Caco-2 (cell line): ENCODE results near the gene ANAPC2. TPM values are rescaled to one million over a fixed set of nuclear protein-coding genes. Genes with fewer than 3 reads are reported as not detected.
A peak's percentile ranks its signal among the peaks of the same experiment; 100 is the strongest.

Source experiments
- BruUV-seq: library from RNA; stranded (reverse); fragments of 400-500 nt; replicated peaks from 2 replicates; lab custom pipeline; 2021; lab: Mats Ljungman, UMichigan
- CTCF ChIA-PET: fragments of 300-600 bp; sonication (Branson Sonifier 250); formaldehyde crosslinking; loops from one replicate; lab custom pipeline; 2022; ENCODE audit warnings: antibody characterized with exemption; lab: Charles Lee
- POLR2A ChIA-PET: fragments of 300-600 bp; sonication (Branson Sonifier 250); formaldehyde crosslinking; loops from one replicate; lab custom pipeline; 2022; ENCODE audit warnings: antibody characterized with exemption; lab: Charles Lee
- DNase-seq, 2 experiments: peaks; one replicate each; pipeline versions ENCODE4 v3.0.0 to v3.0.0-alpha.2; 2020 to 2022
- H3K27me3 ChIP-seq: replicated peaks from 2 replicates; pipeline ENCODE4 v1.6.0; 2011; ENCODE audit warnings: low read length; ENCODE audit not compliant: control insufficient read depth, insufficient read depth
- H3K36me3 ChIP-seq: 2 replicates; pipeline ENCODE4 v1.5.1; 2011; ENCODE audit warnings: low read length; ENCODE audit not compliant: control insufficient read depth, insufficient read depth
- H3K4me1 ChIP-seq: fragments of 250-450 bp; sonication (Bioruptor Pico); 2 replicates; pipeline ENCODE4 v1.5.1; 2020; ENCODE audit warnings: mild to moderate bottlenecking
- H3K4me3 ChIP-seq: 2 replicates; pipeline ENCODE4 v1.5.1; 2011; ENCODE audit warnings: low read depth, mild to moderate bottlenecking, control low read depth, low read length
- H3K9me3 ChIP-seq: fragments of 250-450 bp; sonication (Bioruptor Pico); 2 replicates; pipeline ENCODE4 v1.5.1; 2020; ENCODE audit warnings: mild to moderate bottlenecking, moderate library complexity
- H3K27ac Mint-ChIP-seq: one replicate; pipeline ENCODE4 v1.8.0; 2022; ENCODE audit warnings: mixed read lengths; ENCODE audit not compliant: unreplicated experiment
- H3K27me3 Mint-ChIP-seq: one replicate; pipeline ENCODE4 v1.8.0; 2022; ENCODE audit warnings: mixed read lengths; ENCODE audit not compliant: insufficient read depth, unreplicated experiment
- H3K36me3 Mint-ChIP-seq: one replicate; pipeline ENCODE4 v1.8.0; 2022; ENCODE audit warnings: mild to moderate bottlenecking, mixed read lengths; ENCODE audit not compliant: insufficient read depth, unreplicated experiment
- H3K4me1 Mint-ChIP-seq: one replicate; pipeline ENCODE4 v1.8.0; 2022; ENCODE audit warnings: low read depth, mixed read lengths; ENCODE audit not compliant: unreplicated experiment
- H3K4me3 Mint-ChIP-seq: one replicate; pipeline ENCODE4 v1.8.0; 2022; ENCODE audit warnings: mild to moderate bottlenecking, moderate library complexity, mixed read lengths; ENCODE audit not compliant: unreplicated experiment
- H3K9me3 Mint-ChIP-seq: one replicate; pipeline ENCODE4 v1.8.0; 2022; ENCODE audit warnings: mixed read lengths; ENCODE audit not compliant: unreplicated experiment
- intact Hi-C: fragments of 100-400 bp; cut with micrococcal nuclease; formaldehyde crosslinking; loops from one replicate; pipeline ENCODE4 v1.10.0; 2022; ENCODE audit not compliant: unreplicated experiment
- total RNA-seq: library from RNA; stranded (reverse); gene quantifications from 2 replicates; pipeline ENCODE4 v1.2.3, GENCODE V29; 2022
- TF ChIP-seq, protein P1 (sequence below), 2 experiments: fragments of 200-600 bp in 1 of 2; IDR thresholded peaks; 1 replicate in 1 of 2; 2 replicates in 1 of 2; pipeline versions ENCODE4 v1.5.1 to v1.8.0; 2011 to 2022; ENCODE audit warnings: antibody characterized with exemption in 1 of 2, control low read depth in 1 of 2, inconsistent platforms in 1 of 2, low read depth in 1 of 2, low read length in 1 of 2, mild to moderate bottlenecking in 1 of 2, moderate library complexity in 1 of 2; ENCODE audit not compliant: insufficient read depth in 1 of 2, severe bottlenecking in 1 of 2, unreplicated experiment in 1 of 2

ANAPC2 gene
- total RNA-seq, 1 experiment from 2014 or later = 67.5 TPM

- H3K27me3 ChIP-seq = no peaks in the 10 kb centered on the region
- H3K36me3 ChIP-seq = peaks cover 2% of the 10 kb centered on the region
- ChIA-PET CTCF (interaction anchor here (0.8 to 1.3 kb wide), 2 partner anchors 9 to 45 kb away, joined by 3 to 4 read pairs; partner anchors contain the start of gene TPRN), POLR2A (interaction anchor here (0.6 kb wide), 1 partner anchor 9 kb away, joined by 3 read pairs; the partner anchor contains the start of gene TPRN)
- peaks cover 20% of the 10 kb centered on the region for H3K4me1 ChIP-seq
- no peak for DNase-seq
- no TSS peak for BruUV-seq
- no peak overlapping the region for H3K4me3 ChIP-seq
- Mint-ChIP-seq H3K4me3 (no peak overlapping the region), H3K27me3 (no peaks in the 10 kb centered on the region), H3K4me1 (peaks cover 24% of the 10 kb centered on the region), H3K27ac (no peak overlapping the region), H3K36me3 (peaks cover 45% of the 10 kb centered on the region), H3K9me3 (no peaks in the 10 kb centered on the region)
- intact Hi-C loops = no loop called here
- TF ChIP-seq, protein P1, sequence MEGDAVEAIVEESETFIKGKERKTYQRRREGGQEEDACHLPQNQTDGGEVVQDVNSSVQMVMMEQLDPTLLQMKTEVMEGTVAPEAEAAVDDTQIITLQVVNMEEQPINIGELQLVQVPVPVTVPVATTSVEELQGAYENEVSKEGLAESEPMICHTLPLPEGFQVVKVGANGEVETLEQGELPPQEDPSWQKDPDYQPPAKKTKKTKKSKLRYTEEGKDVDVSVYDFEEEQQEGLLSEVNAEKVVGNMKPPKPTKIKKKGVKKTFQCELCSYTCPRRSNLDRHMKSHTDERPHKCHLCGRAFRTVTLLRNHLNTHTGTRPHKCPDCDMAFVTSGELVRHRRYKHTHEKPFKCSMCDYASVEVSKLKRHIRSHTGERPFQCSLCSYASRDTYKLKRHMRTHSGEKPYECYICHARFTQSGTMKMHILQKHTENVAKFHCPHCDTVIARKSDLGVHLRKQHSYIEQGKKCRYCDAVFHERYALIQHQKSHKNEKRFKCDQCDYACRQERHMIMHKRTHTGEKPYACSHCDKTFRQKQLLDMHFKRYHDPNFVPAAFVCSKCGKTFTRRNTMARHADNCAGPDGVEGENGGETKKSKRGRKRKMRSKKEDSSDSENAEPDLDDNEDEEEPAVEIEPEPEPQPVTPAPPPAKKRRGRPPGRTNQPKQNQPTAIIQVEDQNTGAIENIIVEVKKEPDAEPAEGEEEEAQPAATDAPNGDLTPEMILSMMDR (IDR thresholded peaks at IDR 0.05; ENCODE audit: insufficient read depth in 1 of 2, low read depth in 1 of 2, low read length in 1 of 2, severe bottlenecking in 1 of 2, unreplicated experiment in 1 of 2) = no peak
- no peaks in the 10 kb centered on the region for H3K9me3 ChIP-seq
Measured at GRCh38 chr9:137191691-137192447, 3.5 kb upstream of the ANAPC2 start.

GRCh38 chr9:137191245-137191644, 2.9 kb upstream of the ANAPC2 start:
- no TSS peak for BruUV-seq

DNA sequence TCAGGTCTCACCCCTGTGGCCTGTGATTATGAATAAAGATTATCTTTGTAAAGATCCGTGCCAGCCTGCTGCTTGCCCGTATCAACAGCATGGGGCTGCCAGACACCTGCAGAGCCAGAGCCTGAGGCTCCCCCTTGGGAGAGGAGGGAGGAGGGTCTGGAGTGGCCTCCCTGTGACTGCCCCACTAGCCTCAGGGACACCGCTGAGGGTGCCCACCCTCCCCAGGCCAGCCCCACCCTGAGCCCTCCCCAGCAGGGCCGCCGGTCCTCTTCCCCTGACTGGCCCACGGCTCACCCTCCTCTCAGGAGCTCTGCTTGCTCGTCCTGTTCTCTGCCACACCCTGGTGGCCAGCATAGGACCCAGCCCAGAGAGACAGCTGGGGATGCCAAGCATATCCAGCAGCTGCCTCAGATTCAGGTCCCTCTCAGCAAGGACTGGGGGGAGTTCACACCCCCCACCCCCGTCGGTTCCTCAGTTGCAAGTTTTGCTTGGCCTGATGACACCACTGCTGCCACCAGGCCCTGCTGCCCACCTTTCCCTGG, 2.0 kb upstream of the ANAPC2 start:
- ChIA-PET CTCF (interaction anchor here (0.7 to 3.0 kb wide), 9 partner anchors 8 to 63 kb away, joined by 3 to 22 read pairs (median 9); partner anchors contain the start of genes LRRC26 and TPRN), POLR2A (interaction anchor here (0.6 kb wide), 1 partner anchor 28 kb away, joined by 5 read pairs; no protein-coding TSS in a partner anchor)
- no peaks in the 10 kb centered on the region for H3K9me3 Mint-ChIP-seq
- no TSS peak for BruUV-seq
- intact Hi-C loops = no loop called here
- H3K4me3 ChIP-seq = no peak overlapping the region; the same call in 1 of the 2 replicates
- H3K27me3 Mint-ChIP-seq = no peaks in the 10 kb centered on the region
- no peak for DNase-seq
- peak overlapping the region; percentile 98 for H3K4me3 Mint-ChIP-seq
- H3K36me3 ChIP-seq = peaks cover 3% of the 10 kb centered on the region
- H3K27me3 ChIP-seq = no peaks in the 10 kb centered on the region
- peaks cover 26% of the 10 kb centered on the region for H3K4me1 Mint-ChIP-seq
- TF ChIP-seq, protein P1 (IDR thresholded peaks at IDR 0.05; ENCODE audit: insufficient read depth in 1 of 2, low read depth in 1 of 2, low read length in 1 of 2, severe bottlenecking in 1 of 2, unreplicated experiment in 1 of 2) = peak in 1 of 2 experiments; percentile 17
- H3K36me3 Mint-ChIP-seq = peaks cover 42% of the 10 kb centered on the region
- peaks cover 19% of the 10 kb centered on the region for H3K4me1 ChIP-seq
- peak overlapping the region; percentile 85 for H3K27ac Mint-ChIP-seq
- H3K9me3 ChIP-seq = no peaks in the 10 kb centered on the region

More at GRCh38 chr9:137191245-137191644, 2.9 kb upstream of the ANAPC2 start:
- intact Hi-C loops = no loop called here
- peaks cover 3% of the 10 kb centered on the region for H3K36me3 ChIP-seq
- ChIA-PET CTCF (interaction anchor here (1.3 to 3.0 kb wide), 2 partner anchors 10 to 23 kb away, joined by 4 to 16 read pairs; partner anchors contain the start of genes LRRC26 and TPRN), POLR2A (no interaction called here)
- H3K4me3 ChIP-seq = no peak overlapping the region
- H3K9me3 Mint-ChIP-seq = no peaks in the 10 kb centered on the region
- no peak for DNase-seq
- H3K36me3 Mint-ChIP-seq = peaks cover 42% of the 10 kb centered on the region
- no peaks in the 10 kb centered on the region for H3K27me3 ChIP-seq
- peak overlapping the region; percentile 98 for H3K4me3 Mint-ChIP-seq
- H3K9me3 ChIP-seq = no peaks in the 10 kb centered on the region
- peaks cover 20% of the 10 kb centered on the region for H3K4me1 ChIP-seq
- TF ChIP-seq, protein P1 (IDR thresholded peaks at IDR 0.05; ENCODE audit: insufficient read depth in 1 of 2, low read depth in 1 of 2, low read length in 1 of 2, severe bottlenecking in 1 of 2, unreplicated experiment in 1 of 2) = no peak
- H3K27ac Mint-ChIP-seq = peak overlapping the region; percentile 85
- peaks cover 28% of the 10 kb centered on the region for H3K4me1 Mint-ChIP-seq
- no peaks in the 10 kb centered on the region for H3K27me3 Mint-ChIP-seq
